Stimulated activated CD4-positive, alpha-beta T cell treated with anti-CD3 and anti-CD28 coated beads, TNF-alpha, amount 100 ng/mL, for 48 hours (primary cell): ENCODE data around the gene DVL2.
"Not testable (repeated sequence)": the region's sequence is repeated elsewhere in the genome, so short reads cannot be mapped to it uniquely, and the experiment has no call there.

ENCODE experiments used
- DNase-seq, 3 donors: peaks; one replicate each; pipeline ENCODE4 v3.0.0-alpha.2; 2020; ENCODE audit warnings: low read depth in 3 of 3

DVL2 gene

DNA sequence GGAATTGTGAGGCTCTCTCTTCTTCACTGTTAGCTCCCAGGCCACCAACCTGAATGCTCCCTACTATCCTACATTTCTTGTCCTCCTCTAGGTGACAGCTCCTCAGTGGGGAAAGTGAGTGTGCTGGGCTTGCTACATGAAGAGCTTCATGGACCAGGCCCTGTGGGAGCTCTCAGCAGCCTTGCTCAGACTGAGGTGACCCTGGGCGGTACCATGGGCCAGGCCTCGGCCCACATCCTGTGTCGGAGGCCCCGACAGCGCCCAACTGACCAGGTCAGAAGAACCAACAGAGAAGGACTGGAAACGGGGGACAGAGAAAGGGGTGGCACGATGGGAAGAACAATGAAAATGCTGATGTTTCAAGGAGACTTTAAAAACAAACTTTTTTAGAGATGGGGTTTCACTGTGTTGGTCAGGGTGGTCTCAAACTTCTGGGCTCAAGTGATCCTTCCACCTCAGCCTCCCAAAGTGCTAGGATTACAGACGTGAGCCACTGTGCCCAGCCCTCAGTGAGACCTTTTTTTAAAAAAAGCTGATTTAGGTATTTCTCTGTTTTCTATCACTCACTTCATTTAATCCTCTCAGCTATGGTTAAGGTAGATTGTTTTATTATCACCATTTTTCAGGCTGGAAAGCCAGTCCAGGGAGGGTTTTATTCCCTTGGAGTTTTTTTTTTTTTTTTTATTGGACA lies 22.6 kb upstream of the DVL2 start:
- no peak for DNase-seq

DNA sequence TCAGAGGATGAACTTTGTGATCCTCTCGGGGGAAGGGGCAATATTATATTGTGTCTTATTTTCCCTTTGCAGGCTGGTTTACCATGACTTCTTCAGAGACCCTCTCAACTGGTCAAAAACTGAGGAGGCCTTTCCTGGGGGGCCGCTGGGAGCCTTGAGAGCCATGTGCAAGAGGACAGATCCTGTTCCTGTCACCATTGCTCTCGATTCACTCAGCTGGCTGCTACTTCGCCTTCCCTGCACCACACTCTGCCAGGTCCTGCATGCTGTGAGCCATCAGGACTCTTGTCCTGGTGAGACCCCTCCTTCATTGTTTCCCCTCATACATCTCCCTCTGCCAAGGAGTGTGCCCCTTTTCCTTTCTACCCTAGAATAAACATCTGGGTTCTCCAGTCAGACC lies 20.2 kb upstream of the DVL2 start:
- DNase-seq = no peak

DNA sequence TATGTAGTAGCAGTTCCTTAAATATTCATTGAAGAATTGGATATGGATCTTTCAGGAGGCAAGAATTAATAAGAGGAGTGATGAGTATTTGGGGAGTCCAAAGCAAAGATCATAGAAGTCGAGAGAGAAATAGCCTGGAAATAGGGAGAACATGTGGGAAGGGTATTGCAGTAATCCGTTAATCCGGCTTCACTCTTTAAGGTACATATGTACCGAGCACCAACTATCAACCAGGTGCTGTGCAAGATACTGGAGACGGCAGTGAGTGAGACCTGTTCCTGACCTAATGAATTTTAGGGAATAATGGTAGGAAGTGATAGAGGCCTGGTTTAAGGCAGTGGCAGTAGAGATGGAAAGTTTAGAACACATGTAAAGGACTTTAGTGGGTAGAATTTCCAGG lies 18.8 kb upstream of the DVL2 start:
- DNase-seq = no peak

DNA sequence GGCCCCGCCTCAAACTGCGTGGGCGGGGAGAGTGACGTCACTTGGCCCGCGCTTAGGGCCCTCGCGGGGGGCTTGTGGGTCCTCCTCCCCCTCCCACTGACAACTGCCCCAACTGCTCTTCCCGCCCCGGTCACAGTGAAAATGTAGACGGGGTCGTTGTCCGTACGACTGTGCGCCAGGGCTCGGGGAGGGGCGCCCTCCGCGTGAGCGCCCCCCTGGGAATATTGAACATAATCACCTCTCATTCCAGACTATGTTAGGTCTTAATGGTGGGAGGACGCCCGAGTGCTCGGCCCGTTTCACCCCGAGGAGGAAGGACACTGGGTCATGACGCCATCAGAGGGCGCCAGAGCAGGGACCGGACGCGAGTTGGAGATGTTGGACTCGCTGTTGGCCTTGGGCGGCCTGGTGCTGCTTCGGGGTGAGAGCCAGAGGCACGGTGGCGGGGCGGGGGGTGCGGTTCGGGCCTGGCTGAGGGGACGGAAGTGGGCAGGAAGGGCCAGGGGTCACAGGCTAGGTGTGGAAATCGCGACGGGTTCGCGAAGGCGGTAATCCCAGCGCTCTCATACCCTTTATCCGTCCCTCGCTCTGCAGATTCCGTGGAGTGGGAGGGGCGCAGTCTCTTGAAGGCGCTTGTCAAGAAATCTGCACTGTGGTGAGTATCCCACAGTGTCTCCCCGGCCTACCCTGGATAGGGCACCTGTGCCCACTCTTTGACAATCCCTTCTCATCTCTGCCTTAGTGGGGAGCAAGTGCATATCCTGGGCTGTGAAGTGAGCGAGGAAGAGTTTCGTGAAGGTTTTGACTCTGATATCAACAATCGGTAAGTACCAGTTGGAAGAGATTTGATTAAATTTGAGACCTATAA lies 18.1 kb upstream of the DVL2 start, which contains the start of gene ELP5:
TSS of gene ELP5 (plus strand) at position 40 of the 868 bp plus-strand sequence. CDS start at position 376, 336 bp downstream.
- DNase-seq = peak; percentile 85 to 89 (median 86)

DNA sequence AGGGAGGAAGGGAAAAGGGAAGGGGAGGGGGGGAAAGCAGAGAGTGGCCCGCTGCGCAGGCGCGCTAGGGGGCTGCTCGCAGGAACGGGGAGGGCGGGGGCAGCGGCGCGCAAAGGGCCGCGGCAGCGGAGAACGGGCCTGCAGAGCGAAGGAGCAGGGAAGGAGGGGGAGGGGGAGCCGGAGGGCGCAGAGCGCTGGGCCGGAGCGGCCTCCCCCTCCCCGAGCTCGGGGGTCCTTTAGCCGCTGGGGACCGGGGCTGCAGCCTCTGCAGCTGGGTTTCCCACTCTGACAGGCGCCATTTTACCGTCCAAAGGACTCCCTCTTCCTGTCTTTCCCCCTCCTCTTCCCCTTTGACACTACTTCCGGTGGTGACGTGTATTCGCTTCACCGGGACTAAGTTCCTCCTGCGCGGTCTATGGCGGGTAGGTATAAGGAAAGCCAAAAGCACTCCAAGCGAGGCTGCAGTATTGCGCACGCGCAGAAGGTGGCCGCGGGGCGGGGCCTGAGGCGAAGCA lies 17.4 kb upstream of the DVL2 start, which contains the start of gene CTDNEP1:
TSS of gene CTDNEP1 (minus strand) at position 74 of the 515 bp plus-strand sequence. CDS start 438 bp downstream, outside the sequence.
- DNase-seq = peak; percentile 98 to 100 (median 98)

DNA sequence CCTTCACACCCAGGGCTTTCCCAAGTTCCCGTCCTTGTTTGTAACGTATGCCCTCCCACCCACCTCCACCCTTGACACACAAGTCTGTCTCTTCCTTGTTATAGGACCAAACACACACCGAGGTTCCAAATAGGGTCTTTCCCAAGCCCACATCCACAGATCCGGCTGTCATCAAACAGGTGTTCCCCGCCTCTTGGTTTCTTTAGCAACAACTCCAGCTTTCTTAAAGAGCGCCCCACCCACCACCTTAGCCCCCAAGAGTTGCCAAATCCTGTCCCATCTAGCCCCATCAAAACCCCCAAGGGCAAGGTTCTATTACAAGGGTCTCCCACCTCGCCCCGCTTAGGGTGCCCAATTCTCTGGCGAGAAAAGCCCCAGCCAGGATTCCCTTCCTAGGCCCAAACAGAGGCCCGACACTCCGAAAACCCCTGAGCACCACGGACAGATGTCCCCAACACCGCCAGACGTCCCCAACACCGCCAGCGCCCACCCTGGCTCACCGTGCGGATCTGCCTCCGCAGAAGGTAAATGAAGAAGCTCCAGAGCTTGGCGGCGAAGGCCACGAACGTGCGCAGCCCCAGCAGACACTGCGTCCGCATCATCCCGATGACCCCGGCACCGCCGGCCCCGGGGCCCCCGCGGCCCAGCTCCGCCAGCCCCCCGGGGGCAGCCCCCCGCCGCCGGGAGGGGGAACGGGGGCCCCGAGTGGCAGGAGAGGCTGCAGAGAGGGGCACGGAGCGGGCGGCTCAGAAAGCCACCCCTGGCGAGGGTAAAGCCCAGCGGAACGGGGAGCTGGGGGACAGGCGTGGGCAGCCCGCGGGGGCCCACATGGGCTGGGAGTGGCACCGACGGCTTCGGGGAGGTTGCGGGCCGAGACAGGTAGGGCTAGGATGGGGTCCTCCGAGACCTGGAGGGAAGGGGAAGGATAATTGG lies 16.6 kb upstream of the DVL2 start:
- DNase-seq = no peak

DNA sequence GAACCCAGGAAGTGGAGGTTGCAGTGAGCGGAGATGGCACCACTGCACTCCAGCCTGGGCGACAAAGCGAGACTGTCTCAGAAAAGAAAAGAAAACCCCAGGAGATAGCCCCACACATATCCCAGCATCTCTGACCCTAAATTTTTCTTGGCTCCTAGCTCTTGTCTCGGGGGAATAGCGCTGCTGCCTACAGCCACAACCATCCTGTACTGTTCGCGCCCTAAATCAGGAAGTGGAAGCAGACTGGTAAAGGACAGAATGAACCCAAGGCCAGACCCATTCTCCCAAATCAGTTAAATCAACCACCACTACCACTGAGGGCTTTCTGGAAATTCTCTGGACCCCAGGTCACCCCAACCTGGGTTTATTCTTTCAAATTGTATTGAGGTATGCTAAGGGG lies 15.5 kb upstream of the DVL2 start:
- no peak for DNase-seq

DNA sequence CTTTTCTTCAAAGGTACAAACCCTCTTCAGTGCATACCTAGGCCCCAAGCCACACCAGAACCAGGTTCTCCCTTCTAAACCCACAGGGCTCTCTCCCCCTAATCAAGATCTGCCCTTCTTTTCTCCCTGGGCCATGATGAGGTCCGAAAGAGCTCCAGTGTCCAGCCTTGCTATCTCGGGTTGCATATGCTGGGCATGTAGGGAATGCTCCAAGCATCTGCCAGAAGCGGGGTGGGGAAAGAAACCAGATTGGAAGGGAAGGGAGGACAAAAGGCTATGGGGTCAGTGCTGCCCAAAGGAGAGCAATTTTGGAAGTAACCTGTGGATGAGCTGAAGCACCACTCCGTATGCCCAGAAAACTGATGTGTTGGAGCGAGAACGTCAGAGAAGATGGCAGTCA lies 14.9 kb upstream of the DVL2 start:
- no peak for DNase-seq

DNA sequence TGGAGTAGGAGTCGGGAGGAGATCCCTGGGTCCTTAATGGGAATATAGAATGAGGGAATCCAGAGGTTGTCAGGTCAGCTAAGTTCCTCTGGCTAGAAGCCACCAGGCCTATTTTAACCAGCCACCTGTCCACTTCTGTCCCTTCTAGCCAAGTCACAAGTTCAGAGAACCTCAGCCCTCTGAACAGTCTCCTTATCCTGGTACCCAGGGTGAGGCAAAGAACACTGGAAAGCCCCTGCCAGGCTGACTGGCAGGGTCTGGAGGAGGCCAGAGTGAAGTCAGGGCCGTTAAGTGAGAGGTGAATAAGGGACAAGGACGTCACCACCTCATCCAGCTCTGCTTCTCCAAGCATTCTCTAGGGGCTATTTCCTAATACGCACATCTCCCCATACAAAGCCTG lies 14.5 kb upstream of the DVL2 start:
- no peak for DNase-seq

DNA sequence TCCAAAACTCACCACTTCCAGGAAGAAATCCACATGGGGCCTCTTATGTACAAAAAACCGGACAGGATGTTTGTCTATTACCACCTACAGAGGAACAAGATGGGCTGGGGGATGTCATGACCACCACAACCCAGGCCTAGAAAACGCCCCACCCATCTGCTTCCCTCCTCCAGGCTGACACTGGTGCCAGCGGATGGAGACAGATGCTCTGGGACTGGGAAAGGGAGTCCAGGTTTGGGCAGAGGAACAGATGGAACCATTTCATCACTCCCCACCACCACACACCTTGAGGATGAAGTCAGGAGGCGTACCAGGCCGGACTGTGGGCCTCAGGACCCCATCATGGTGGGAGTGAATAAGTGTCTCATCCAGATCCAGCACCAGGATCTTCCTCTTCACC lies 12.5 kb upstream of the DVL2 start:
- no peak for DNase-seq

DNA sequence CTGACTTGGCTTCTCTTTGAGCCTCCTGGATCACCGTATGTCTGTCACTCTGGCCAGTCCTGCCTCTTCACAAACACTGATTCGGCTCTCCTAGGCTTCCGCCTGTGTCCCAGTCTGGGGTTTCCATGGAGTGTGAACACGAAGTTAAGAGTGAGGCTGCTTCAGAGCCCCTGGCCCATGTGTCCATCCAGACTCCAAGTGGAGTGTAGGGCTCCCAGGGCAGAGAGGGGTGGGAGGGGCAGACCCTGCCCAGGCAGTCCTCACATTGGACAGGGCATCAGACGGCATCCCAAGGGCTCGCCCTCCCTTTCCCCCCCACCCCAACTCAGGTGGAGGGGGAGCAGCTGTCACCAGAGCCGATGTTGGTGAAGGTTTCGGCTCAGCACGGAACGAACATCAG lies 9.5 kb upstream of the DVL2 start:
- DNase-seq = not testable (repeated sequence)

DNA sequence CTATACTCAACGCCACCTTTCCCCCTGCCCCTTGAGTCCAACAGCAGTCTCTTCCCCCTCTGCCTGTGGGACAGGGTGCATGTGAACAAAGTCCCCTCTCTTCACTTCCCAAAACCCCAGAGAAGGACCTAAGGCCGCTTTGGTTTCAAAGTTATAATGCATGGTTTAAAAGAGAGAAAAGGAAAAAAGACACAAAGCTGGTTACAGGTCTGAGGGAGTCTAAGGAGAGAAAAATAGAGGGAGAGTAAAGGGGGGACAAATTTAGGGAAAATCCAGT lies 9.1 kb upstream of the DVL2 start:
- DNase-seq = no peak

DNA sequence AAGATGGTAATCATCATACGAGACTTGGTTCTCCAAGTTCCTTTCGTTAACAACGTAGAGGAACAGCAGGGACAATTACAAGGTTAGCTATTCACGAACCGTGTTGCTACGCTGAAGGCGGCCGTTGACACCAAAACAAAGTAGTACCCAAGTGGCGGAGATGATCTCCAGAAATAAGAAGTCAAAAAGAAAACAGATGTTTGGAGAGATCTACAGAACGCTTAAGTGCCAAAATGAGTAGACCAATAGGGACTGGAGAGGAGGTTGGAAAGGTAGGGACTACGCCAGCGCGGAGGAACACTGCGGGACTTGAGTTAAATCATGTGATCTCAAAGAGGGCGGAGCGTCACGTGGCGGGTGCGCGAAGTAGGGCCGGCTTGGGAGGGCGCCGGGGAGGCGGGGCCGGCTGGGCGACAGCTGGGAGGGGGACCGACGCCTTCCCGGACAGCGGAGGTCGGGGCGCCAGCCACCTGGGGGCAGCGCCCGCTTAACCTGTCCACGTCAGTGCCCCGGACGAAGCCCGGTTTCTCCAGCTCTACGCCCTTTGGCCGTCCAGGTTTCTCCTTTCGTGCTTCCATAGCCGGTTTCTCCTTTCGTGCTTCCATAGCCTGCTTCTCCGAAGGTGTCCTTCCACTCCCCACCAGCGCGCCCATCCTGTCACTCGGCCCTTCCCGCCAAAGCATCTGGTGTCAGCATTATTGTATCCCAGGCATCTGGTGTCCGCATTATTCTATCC lies 8.6 kb upstream of the DVL2 start:
- peak; percentile 80 to 88 (median 83) for DNase-seq

DNA sequence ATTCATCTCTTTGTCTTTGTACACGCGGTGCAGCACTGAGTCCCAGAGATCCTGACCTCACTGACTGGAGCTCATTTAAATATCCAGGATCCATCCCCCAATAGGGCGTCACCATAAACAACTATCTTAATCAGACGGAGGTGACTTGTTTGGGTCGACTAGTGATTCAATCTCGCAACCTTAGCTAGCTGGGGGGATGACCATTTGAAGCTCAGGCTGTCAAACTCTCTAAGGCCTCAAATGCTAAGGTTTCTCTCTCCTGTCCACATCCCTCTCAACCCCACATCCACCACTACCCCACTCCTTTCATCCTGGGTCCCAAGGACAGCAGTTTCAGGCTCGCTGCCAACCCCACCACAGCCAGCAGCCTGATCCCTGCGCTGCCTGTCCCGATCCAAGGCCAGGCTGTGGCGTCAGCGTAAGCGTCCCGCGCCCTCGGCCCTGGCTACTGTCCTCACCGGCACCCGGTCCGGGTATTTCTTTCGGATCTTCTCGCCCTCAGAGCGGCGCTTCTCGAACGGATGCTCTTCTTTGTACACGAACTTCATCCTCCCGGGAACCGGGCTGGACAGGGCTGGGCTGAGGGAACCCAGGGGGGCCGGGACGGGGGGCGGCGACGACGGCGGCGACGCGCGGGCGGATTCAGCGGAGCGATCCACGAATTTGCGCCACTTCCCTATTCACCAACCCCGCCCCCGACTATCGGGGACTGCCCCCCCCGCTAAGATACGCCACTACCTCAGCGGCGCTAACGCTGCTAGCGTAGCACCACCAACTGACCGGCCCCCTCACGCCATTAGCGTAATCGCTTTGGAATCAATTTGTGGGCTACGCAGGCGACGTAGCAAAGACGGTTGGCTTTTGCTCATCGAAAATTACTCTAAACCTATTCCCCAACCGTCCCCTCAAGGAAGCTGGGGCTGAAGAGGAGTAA lies 7.7 kb upstream of the DVL2 start, which contains the start of gene GABARAP:
TSS of gene GABARAP (minus strand) at position 667 of the 934 bp plus-strand sequence. CDS start at position 548, 119 bp downstream.
- DNase-seq = peak; percentile 84 to 91 (median 89)

DNA sequence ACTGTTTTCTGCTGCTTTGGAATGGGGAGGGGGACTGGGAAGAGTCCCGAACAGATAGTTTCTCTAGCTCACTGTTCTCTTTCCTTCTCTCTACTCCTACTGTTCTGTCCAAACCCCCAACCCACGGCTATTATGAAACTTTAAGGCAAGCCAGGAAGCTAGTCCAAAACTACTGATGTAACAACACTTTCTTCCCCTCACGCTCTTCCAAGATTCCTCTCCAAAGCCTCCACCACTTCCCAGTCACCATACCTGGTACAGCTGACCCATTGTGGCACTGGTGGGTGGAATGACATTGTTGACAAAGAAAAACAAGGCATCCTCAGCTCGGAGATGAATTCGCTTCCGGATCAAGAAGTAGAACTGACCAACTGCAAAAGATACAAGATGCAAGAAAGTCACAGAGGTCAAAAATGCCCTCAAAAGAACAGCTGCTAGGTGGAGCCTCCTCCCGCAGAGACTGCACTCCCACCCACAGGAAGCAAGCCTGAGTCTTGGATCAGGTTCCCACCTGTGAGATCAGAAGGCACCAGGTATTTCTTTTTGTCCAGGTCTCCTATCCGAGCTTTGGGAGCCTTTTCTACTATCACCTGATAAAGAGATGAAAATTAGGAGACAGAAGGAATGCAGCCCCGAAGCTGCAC lies 6.9 kb upstream of the DVL2 start:
- DNase-seq = no peak

DNA sequence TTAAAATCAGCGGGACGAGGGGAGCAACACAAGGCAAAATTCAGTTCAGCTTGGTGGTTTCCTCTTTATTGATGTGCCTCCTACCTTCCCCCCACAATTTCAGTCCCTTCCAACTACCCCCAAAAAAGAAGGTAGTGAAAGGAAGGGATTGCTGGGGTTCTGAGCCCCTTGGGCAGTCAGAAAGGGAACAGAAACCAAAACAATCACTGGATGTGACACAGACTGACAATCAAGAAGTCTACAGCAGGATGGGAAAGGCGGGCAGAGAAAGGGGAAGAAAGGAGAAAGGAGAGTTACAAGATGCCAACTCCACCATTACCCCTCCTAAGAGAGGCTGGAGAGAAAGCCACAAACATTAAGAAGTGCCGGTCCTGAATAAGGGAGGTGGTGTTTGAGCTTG lies 6.1 kb upstream of the DVL2 start:
- no peak for DNase-seq

DNA sequence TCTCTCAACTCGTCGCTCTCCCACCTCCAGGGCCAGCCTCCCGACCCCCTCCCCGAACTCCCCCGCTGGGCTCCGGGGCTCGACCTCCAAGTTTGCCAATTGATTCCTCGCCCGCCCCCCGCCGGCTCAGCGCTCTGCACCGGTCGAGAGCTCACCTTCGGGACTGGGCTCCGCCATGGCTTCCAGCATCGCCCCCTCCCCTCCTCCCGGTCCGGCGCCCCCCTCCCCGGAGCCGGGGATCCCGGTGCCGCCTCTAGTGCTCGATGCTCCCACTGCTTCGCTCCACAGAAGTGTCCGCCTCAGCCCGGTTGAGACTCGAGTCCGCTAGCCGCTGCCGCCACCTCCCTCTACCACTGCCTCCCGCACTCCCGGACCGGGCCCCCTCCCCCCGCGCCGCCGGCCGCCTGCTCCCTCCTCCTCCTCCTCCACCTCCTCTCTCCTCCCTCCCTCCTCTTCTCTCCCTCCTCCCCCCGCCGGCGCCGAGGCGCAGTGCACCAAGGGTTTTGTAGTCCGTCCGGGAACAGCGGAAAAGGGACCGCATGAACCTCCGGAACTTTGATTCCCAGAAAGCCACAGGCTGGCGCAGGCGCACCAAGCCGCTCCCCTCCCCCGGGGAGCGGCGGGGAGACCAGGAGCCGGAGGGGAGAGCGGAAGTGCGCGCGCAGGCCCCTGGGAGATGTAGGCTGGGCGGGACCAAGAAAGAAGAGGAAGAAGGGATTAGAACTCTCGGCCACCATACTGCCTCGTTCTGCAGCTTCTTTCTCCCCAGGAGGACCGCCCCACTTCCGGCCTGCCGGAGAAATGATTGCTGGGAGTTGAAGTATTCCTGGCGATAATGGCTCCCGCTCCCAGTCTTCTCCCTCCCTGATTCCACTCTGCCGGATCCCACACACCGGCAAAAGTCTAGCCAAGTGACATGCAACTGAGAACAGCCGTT lies 5.0 kb upstream of the DVL2 start, which contains the start of gene PHF23:
TSS of gene PHF23 (minus strand) at position 367 of the 937 bp plus-strand sequence. CDS start at position 189, 178 bp downstream.
- DNase-seq = peak; percentile 93 to 97 (median 95)
